H9 (cell line): ENCODE data around the gene C16orf74. TPM values are rescaled to one million over a fixed set of nuclear protein-coding genes. Genes with fewer than 3 reads are reported as not detected.

Experiments used
- DNase-seq: peaks from one replicate; pipeline ENCODE4 v3.0.0-alpha.2; 2017
- H2AFZ ChIP-seq: one replicate; pipeline ENCODE4 v1.6.1; 2013; ENCODE audit warnings: mild to moderate bottlenecking, low read length, control low read depth, moderate library complexity
- H2AK5ac ChIP-seq: 2 replicates; pipeline ENCODE4 v1.6.1; 2013; ENCODE audit warnings: low read length, control low read depth, mixed read lengths; ENCODE audit not compliant: insufficient read length
- H2BK120ac ChIP-seq: one replicate; pipeline ENCODE4 v1.6.1; 2013; ENCODE audit warnings: low read depth, mild to moderate bottlenecking, low read length, control low read depth, inconsistent platforms; ENCODE audit not compliant: poor library complexity, severe bottlenecking
- H2BK12ac ChIP-seq: 2 replicates; pipeline ENCODE4 v1.6.1; 2013; ENCODE audit warnings: low read length, control low read depth, mixed read lengths, low read depth; ENCODE audit not compliant: insufficient read length
- H2BK15ac ChIP-seq: 2 replicates; pipeline ENCODE4 v1.6.1; 2013; ENCODE audit warnings: low read depth, low read length, control low read depth
- H2BK20ac ChIP-seq: one replicate; pipeline ENCODE4 v1.6.1; 2013; ENCODE audit warnings: low read depth, mild to moderate bottlenecking, low read length, control low read depth, inconsistent platforms; ENCODE audit not compliant: poor library complexity, severe bottlenecking
- H2BK5ac ChIP-seq: 2 replicates; pipeline ENCODE4 v1.6.1; 2013; ENCODE audit warnings: low read length, control low read depth, mixed read lengths; ENCODE audit not compliant: insufficient read length
- H3K14ac ChIP-seq: 2 replicates; pipeline ENCODE4 v1.6.1; 2013; ENCODE audit warnings: low read length, control low read depth; ENCODE audit not compliant: insufficient read depth
- H3K18ac ChIP-seq: 2 replicates; pipeline ENCODE4 v1.6.1; 2013; ENCODE audit warnings: low read depth, mild to moderate bottlenecking, mixed read lengths, low read length, control low read depth; ENCODE audit not compliant: insufficient read length
- H3K23ac ChIP-seq: 2 replicates; pipeline ENCODE4 v1.6.1; 2013; ENCODE audit warnings: low read length, control low read depth, mixed read lengths, low read depth; ENCODE audit not compliant: insufficient read length
- H3K23me2 ChIP-seq: 2 replicates; pipeline ENCODE4 v1.6.1; 2013; ENCODE audit warnings: low read depth, mild to moderate bottlenecking, mixed read lengths, low read length, control low read depth; ENCODE audit not compliant: insufficient read length, poor library complexity, severe bottlenecking
- H3K27ac ChIP-seq: 2 replicates; pipeline ENCODE4 v1.5.1; 2013; ENCODE audit warnings: low read length, control low read depth, mixed read lengths, low read depth; ENCODE audit not compliant: insufficient read length
- H3K27me3 ChIP-seq: 2 replicates; pipeline ENCODE4 v1.6.1; 2013; ENCODE audit warnings: low read length, control low read depth, inconsistent platforms; ENCODE audit not compliant: insufficient read depth
- H3K4ac ChIP-seq: 2 replicates; pipeline ENCODE4 v1.6.1; 2013; ENCODE audit warnings: low read depth, mild to moderate bottlenecking, control low read depth, inconsistent platforms, low read length, moderate library complexity
- H3K4me1 ChIP-seq: 2 replicates; pipeline ENCODE4 v1.6.1; 2013; ENCODE audit warnings: low read length, control low read depth, inconsistent platforms; ENCODE audit not compliant: insufficient read depth
- H3K4me2 ChIP-seq: 2 replicates; pipeline ENCODE4 v1.6.1; 2013; ENCODE audit warnings: low read length, control low read depth, mixed read lengths; ENCODE audit not compliant: insufficient read length, insufficient read depth
- H3K56ac ChIP-seq: 2 replicates; pipeline ENCODE4 v1.6.1; 2013; ENCODE audit warnings: low read depth, mild to moderate bottlenecking, mixed read lengths, low read length, control low read depth; ENCODE audit not compliant: insufficient read length
- H3K79me1 ChIP-seq: 2 replicates; pipeline ENCODE4 v1.6.1; 2013; ENCODE audit warnings: low read depth, mild to moderate bottlenecking, moderate library complexity, low read length, control low read depth, inconsistent platforms; ENCODE audit not compliant: insufficient read depth, poor library complexity, severe bottlenecking
- H3K79me2 ChIP-seq: 2 replicates; pipeline ENCODE4 v1.6.1; 2013; ENCODE audit warnings: low read length, control low read depth, inconsistent platforms; ENCODE audit not compliant: insufficient read depth
- H3K9ac ChIP-seq: 2 replicates; pipeline ENCODE4 v1.6.1; 2013; ENCODE audit warnings: low read length, control low read depth, mixed read lengths; ENCODE audit not compliant: insufficient read length; ENCODE audit errors: extremely low read depth
- H3K9me3 ChIP-seq: one replicate; pipeline ENCODE4 v1.6.1; 2013; ENCODE audit warnings: low read depth, low read length, inconsistent platforms; ENCODE audit not compliant: control insufficient read depth
- H3T11ph ChIP-seq: one replicate; pipeline ENCODE4 v1.6.1; 2013; ENCODE audit warnings: mild to moderate bottlenecking, low read length, control low read depth, inconsistent platforms
- H4K20me1 ChIP-seq: one replicate; pipeline ENCODE4 v1.6.1; 2013; ENCODE audit not compliant: control insufficient read depth, insufficient read length, insufficient read depth
- H4K5ac ChIP-seq: 2 replicates; pipeline ENCODE4 v1.6.1; 2013; ENCODE audit warnings: low read depth, mild to moderate bottlenecking, mixed read lengths, low read length, control low read depth; ENCODE audit not compliant: insufficient read length
- H4K8ac ChIP-seq: replicated peaks from 2 replicates; pipeline ENCODE4 v1.6.1; 2013; ENCODE audit warnings: low read length, control low read depth, mixed read lengths, low read depth; ENCODE audit not compliant: insufficient read length
- H4K91ac ChIP-seq: 2 replicates; pipeline ENCODE4 v1.6.1; 2013; ENCODE audit warnings: low read depth, mild to moderate bottlenecking, moderate library complexity, mixed read lengths, low read length, control low read depth; ENCODE audit not compliant: insufficient read length
- H3K27ac Mint-ChIP-seq, 3 experiments: 2 replicates in 2 of 3; 3 replicates in 1 of 3; pipeline ENCODE4 v1.8.0; 2020 to 2021; ENCODE audit warnings: mixed read lengths in 3 of 3, mild to moderate bottlenecking in 1 of 3, moderate library complexity in 1 of 3
- H3K27me3 Mint-ChIP-seq: 2 replicates; pipeline ENCODE4 v1.8.0; 2021; ENCODE audit warnings: low read depth, mild to moderate bottlenecking, moderate library complexity, mixed read lengths
- H3K36me3 Mint-ChIP-seq, 3 experiments: 2 replicates in 2 of 3; 3 replicates in 1 of 3; pipeline ENCODE4 v1.8.0; 2020 to 2021; ENCODE audit warnings: low read depth in 3 of 3, mixed read lengths in 3 of 3; ENCODE audit not compliant: insufficient read depth in 1 of 3
- H3K4me1 Mint-ChIP-seq, 2 experiments: 2 replicates each; pipeline ENCODE4 v1.8.0; 2020; ENCODE audit warnings: mixed read lengths in 2 of 2
- H3K4me3 Mint-ChIP-seq, 2 experiments: 2 replicates in 1 of 2; 3 replicates in 1 of 2; pipeline ENCODE4 v1.8.0; 2020 to 2021; ENCODE audit warnings: mild to moderate bottlenecking in 2 of 2, mixed read lengths in 2 of 2, moderate library complexity in 1 of 2
- H3K9me3 Mint-ChIP-seq, 2 experiments: 2 replicates in 1 of 2; 3 replicates in 1 of 2; pipeline ENCODE4 v1.8.0; 2020; ENCODE audit warnings: mild to moderate bottlenecking in 2 of 2, mixed read lengths in 2 of 2, moderate library complexity in 1 of 2
- WGBS: extraction: QIAGEN DNeasy Blood & Tissue Kit; methylation state at CpG from one replicate; pipeline ENCODE4 v1.1.7; 2013; ENCODE audit warnings: missing lambda C conversion rate, low lambda C conversion rate, mixed read lengths; ENCODE audit not compliant: insufficient read length; ENCODE audit errors: extremely low coverage; 5-methylcytosine and 5-hydroxymethylcytosine counted together
- total RNA-seq: library from RNA; stranded (reverse); gene quantifications from 2 replicates; pipeline ENCODE4 v1.2.1, GENCODE V29; 2021
- TF ChIP-seq, protein P1 (sequence below): fragments of 200-600 bp; sonication (generic); conservative IDR thresholded peaks from 3 replicates; pipeline ENCODE4 v1.8.0; 2021; ENCODE audit warnings: antibody characterized with exemption, mild to moderate bottlenecking

Gene C16orf74
- total RNA-seq, 1 experiment from 2014 or later: 5.6 TPM

DNA sequence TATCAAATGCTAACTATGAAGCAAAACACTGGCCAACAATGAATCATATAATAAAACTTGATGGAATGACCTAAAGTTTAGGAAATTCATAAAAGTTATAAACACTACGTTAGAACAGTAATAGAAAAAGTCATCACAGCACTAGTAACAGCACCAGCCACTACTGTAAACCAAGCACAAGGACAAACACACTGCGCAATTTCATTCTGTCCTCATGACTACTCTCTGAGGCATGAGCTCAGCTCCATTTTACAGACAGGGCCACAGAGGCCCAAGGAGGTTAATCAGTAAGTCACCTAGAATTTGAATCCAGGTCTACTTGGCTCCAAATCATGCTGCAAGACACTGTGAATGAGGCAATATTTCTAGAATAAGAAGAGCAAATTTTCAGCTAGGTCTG lies 35.0 kb upstream of the C16orf74 start:
- Histone ChIP-seq H2BK20ac (no peak overlapping the region), H3K9me3 (no peaks in the 10 kb centered on the region), H3K9ac (no peak overlapping the region), H3K14ac (no peak overlapping the region), H3K23ac (no peak overlapping the region), H3K4me2 (no peak overlapping the region), H3K79me1 (peaks cover 2% of the 10 kb centered on the region), H2BK120ac (no peak overlapping the region), H2BK15ac (no peak overlapping the region), H3K79me2 (no peaks in the 10 kb centered on the region; the same call in 1 of the 2 replicates), H3K23me2 (no peaks in the 10 kb centered on the region), H3K18ac (no peak overlapping the region), H4K91ac (no peak overlapping the region), H2BK12ac (no peak overlapping the region), H4K20me1 (peaks cover 3% of the 10 kb centered on the region), H3K56ac (no peak overlapping the region), H3K27ac (no peak overlapping the region), H3K27me3 (no peaks in the 10 kb centered on the region), H4K8ac (no peak overlapping the region), H2BK5ac (no peak overlapping the region), H4K5ac (no peak overlapping the region), H3T11ph (no peak overlapping the region), H3K4me1 (no peaks in the 10 kb centered on the region), H2AFZ (no peak overlapping the region), H3K4ac (no peak overlapping the region), H2AK5ac (no peak overlapping the region)
- Mint-ChIP-seq H3K36me3 (peaks cover 14 to 64% (median 53%) of the 10 kb centered on the region in 3 experiments; a peak in 6 of 7 replicates), H3K27ac (no peak overlapping the region), H3K9me3 (no peaks in the 10 kb centered on the region), H3K4me3 (no peak overlapping the region), H3K4me1 (peaks cover 0 to 5% of the 10 kb centered on the region in 2 experiments; a peak in 2 of 4 replicates), H3K27me3 (no peaks in the 10 kb centered on the region)
- no CpG with 5 or more reads among the region's 2 CpGs for WGBS
- no peak for DNase-seq
- TF ChIP-seq, protein P1, sequence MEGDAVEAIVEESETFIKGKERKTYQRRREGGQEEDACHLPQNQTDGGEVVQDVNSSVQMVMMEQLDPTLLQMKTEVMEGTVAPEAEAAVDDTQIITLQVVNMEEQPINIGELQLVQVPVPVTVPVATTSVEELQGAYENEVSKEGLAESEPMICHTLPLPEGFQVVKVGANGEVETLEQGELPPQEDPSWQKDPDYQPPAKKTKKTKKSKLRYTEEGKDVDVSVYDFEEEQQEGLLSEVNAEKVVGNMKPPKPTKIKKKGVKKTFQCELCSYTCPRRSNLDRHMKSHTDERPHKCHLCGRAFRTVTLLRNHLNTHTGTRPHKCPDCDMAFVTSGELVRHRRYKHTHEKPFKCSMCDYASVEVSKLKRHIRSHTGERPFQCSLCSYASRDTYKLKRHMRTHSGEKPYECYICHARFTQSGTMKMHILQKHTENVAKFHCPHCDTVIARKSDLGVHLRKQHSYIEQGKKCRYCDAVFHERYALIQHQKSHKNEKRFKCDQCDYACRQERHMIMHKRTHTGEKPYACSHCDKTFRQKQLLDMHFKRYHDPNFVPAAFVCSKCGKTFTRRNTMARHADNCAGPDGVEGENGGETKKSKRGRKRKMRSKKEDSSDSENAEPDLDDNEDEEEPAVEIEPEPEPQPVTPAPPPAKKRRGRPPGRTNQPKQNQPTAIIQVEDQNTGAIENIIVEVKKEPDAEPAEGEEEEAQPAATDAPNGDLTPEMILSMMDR: no peak
